22Rv1 (cell line): ENCODE data around the gene MYL6.

Source experiments
- H3K27ac ChIP-seq: fragments of 450-650 bp; 2 replicates; pipeline ENCODE4 v1.5.1; 2017
- ZFX ChIP-seq: fragments of 450-650 bp; IDR thresholded peaks from 2 replicates; pipeline ENCODE4 v1.6.1; 2017; ENCODE audit warnings: antibody characterized with exemption, borderline replicate concordance
- TF ChIP-seq, protein P1 (sequence below): fragments of 450-650 bp; IDR thresholded peaks from 2 replicates; pipeline ENCODE4 v1.5.1; 2017; ENCODE audit warnings: mild to moderate bottlenecking

MYL6 gene

DNA sequence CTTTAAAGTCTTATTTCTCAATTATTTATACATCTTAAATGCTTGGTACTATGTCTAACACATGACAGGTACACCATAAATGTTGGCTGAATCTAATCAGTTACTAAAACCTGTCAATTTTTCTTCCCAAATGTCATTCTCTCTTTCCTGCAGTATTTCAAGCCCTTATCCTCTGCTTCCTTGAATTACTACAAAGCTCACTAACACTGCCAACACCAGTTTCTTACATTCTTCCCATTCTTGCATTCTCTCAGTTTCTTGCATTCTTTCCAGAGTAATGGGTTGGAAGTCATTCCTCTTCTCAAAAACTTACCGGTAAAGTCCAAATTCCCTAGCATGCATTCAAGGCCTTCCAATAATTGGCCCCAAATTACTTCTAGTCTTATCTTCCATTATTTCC lies 40.7 kb downstream of the MYL6 start:
- no peak overlapping the region for H3K27ac ChIP-seq
- TF ChIP-seq ZFX: no peak
- TF ChIP-seq, protein P1, sequence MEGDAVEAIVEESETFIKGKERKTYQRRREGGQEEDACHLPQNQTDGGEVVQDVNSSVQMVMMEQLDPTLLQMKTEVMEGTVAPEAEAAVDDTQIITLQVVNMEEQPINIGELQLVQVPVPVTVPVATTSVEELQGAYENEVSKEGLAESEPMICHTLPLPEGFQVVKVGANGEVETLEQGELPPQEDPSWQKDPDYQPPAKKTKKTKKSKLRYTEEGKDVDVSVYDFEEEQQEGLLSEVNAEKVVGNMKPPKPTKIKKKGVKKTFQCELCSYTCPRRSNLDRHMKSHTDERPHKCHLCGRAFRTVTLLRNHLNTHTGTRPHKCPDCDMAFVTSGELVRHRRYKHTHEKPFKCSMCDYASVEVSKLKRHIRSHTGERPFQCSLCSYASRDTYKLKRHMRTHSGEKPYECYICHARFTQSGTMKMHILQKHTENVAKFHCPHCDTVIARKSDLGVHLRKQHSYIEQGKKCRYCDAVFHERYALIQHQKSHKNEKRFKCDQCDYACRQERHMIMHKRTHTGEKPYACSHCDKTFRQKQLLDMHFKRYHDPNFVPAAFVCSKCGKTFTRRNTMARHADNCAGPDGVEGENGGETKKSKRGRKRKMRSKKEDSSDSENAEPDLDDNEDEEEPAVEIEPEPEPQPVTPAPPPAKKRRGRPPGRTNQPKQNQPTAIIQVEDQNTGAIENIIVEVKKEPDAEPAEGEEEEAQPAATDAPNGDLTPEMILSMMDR: no peak

DNA sequence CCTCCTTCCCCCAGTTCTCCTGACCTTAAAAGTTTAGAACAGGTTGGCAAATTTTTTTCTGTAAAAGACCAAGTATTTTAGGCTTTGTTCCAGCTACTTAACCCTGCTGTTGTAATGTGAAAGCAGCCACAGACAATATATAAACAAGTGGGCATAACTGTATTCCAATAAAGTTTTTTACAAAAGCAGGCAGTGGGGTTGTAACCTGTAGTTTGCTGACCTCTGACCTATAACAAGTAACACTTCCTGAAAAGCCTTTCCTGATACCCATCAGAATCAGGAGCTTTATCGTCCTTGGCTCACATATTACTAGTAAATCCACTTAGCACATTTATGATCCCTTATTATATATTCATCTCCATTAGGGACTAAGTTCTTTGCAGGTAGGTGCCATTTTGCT lies 44.2 kb downstream of the MYL6 start:
- H3K27ac ChIP-seq: peak overlapping the region; percentile 8; the same call in 1 of the 2 replicates
- TF ChIP-seq ZFX: no peak
- TF ChIP-seq, protein P1: no peak

DNA sequence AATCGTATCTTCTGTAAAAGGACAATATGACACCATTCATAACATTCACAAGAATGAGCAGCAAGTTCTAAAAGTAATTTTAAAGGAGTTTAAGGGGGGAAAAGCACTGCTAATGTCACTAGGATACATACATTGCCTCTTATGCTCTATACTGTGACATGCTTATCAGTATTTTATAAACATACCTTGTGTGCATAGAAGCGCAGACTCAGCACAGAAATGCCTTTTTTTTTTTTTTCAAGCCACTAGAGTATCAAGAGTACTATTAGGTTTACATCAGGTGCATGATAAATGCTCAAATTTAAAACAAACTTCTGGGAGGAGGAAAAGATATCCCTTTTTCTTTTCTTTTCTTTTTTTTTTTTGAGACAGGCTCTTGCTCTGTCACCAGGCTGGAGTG lies 44.7 kb downstream of the MYL6 start:
- H3K27ac ChIP-seq: peak overlapping the region; percentile 8; the same call in 1 of the 2 replicates
- TF ChIP-seq ZFX: no peak
- TF ChIP-seq, protein P1: no peak

DNA sequence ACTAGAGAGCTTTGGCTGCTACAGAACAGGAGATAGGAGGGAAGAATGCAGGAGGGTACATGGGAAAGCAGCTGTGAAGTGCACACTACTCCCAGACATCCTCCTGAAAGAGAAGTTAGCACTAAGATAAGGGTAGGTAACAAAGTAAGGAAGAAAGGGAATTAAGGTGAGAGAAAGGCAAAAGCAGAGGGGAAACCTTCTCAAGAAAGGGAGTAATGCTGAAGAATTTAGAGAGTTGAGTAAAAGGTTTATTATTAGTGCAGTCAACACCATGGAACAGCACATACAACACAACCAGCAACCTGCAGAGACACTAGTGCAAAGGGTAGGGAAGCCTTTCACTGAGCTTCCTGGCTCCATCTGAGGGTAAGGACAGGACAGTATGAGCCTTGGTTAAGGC lies 46.1 kb downstream of the MYL6 start:
- no peak for TF ChIP-seq ZFX
- TF ChIP-seq, protein P1: no peak
- peak overlapping the region; percentile 4; the same call in 1 of the 2 replicates for H3K27ac ChIP-seq

DNA sequence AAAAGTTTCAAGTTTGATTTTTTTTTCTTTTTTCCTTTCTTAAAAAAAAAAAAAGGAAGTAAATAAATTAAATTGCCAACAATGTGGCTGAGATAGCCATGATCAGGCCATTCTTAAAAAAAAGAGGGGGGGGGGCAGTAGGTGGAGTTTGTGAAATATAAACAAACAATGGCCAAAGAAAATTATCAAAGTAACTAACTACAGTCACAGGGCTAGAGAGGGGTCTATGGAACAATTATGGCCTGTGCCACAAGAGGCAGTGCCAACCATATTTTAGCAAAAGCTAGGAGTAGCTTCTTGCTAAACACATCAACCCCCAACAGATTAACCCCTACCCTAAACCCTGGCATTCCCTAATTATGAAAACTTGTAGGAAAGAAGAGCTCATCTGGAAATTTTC lies 47.3 kb downstream of the MYL6 start:
- no peak overlapping the region for H3K27ac ChIP-seq
- no peak for TF ChIP-seq ZFX
- TF ChIP-seq, protein P1: no peak

DNA sequence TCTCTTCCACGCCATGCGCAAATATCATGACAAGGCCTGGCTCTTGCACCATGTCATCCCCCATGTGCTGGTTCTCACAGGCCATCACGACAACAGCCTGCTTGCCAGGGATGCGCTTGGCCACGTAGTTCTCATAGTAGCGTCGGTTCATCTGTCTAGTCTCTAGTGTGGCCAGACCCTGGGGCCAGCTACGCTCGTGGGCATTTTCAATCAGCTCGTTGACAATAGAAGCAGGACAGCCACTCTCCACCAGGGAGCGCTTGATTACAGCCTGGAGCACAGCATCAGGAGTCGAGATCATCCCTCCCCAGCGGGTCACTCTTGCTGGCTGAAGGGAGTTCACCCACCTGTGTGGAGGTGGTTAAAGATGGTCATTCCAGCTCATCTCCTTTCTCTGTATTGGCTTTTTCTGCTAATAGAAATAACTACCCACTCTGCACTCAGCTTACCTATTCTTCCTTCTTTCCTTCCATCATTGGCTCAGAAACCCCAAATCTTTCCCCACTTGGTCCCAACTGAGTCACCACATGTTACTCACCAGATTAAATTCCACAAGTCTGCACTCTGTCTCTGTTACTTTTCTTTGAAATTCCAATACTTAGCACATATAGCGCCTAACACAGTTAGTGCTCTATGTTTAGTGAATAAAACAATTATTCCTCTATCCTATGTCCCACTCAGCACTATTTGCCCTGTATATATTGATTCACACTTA lies 48.5 kb downstream of the MYL6 start:
- H3K27ac ChIP-seq: 0 out of 2 replicates have a peak overlapping the region, but pooled peaks have one; percentile 19
- TF ChIP-seq, protein P1: peak; percentile 84
- TF ChIP-seq ZFX: no peak

DNA sequence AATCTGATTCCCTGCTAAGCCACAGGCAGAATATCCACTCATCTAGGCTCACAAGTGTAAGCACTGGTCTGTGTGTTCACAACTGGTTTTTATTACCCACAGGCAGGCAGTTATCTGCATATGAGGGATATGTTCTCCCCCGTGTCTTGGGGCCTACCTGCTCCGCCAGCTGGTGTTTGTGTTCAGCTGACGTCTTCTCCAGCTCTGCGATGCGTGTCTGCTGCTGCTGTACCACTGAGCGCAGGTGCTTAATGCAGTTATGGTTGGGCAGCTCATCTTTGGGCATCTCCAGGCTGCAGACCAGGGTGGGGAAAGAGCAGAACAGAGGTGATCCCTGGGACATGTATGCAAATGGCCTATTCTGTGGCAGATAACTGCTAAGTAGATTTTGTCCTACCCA lies 49.8 kb downstream of the MYL6 start:
- TF ChIP-seq, protein P1: no peak
- no peak for TF ChIP-seq ZFX
- H3K27ac ChIP-seq: no peak overlapping the region
